Measurements from ENCODE around the gene CYP4F12.

GRCh38 chr19:15672580-15673175 lies at the start of gene CYP4F12:
- TF ChIP-seq EZH2 (IDR thresholded peaks at IDR 0.05; ENCODE audit: low read length, unreplicated experiment), result no peak
- TF ChIP-seq CTCF (conservative IDR thresholded peaks at IDR 0.05; ENCODE audit: low read depth, low read length), result no peak
